CD4-positive, alpha-beta T cell treated with Interleukin-10 for 1 hour (primary cell): ENCODE measurements around the gene IFFO2.

ENCODE experiments used
- DNase-seq: peaks from one replicate; pipeline ENCODE4 v3.0.0-alpha.2; 2020

IFFO2 gene

GRCh38 chr1:18890706-18891425 lies 65.6 kb downstream of the IFFO2 start:
- no peak for DNase-seq

- DNase-seq, result no peak
These were observed 70.5 kb downstream of the IFFO2 start for GRCh38 chr1:18886003-18886335.

- no peak for DNase-seq
These were observed 71.0 kb downstream of the IFFO2 start for GRCh38 chr1:18885311-18886002.

- no peak for DNase-seq
These were observed 71.7 kb downstream of the IFFO2 start for GRCh38 chr1:18884727-18885126.

- DNase-seq, result no peak
These were observed 72.1 kb downstream of the IFFO2 start for GRCh38 chr1:18884419-18884717.

GRCh38 chr1:18883636-18884418 lies 72.6 kb downstream of the IFFO2 start:
- peak; percentile 72 for DNase-seq

- DNase-seq, result no peak
These were observed 73.4 kb downstream of the IFFO2 start for GRCh38 chr1:18883079-18883478.

GRCh38 chr1:18882486-18882885 lies 74.0 kb downstream of the IFFO2 start:
- DNase-seq, result no peak

- no peak for DNase-seq
These were observed 74.6 kb downstream of the IFFO2 start for GRCh38 chr1:18881642-18882431.

- DNase-seq, result no peak
These were observed 75.3 kb downstream of the IFFO2 start for GRCh38 chr1:18881164-18881563.

- no peak for DNase-seq
These were observed 75.9 kb downstream of the IFFO2 start for GRCh38 chr1:18880585-18880984.

- DNase-seq, result no peak
These were observed 76.6 kb downstream of the IFFO2 start for GRCh38 chr1:18879791-18880309.

- no peak for DNase-seq
These were observed 77.2 kb downstream of the IFFO2 start for GRCh38 chr1:18879215-18879790.

GRCh38 chr1:18878538-18879214 lies 77.8 kb downstream of the IFFO2 start:
- no peak for DNase-seq

- no peak for DNase-seq
These were observed 79.2 kb downstream of the IFFO2 start for GRCh38 chr1:18877282-18877681.

GRCh38 chr1:18876210-18876609 lies 80.3 kb downstream of the IFFO2 start:
- DNase-seq, result no peak

GRCh38 chr1:18875796-18876128 lies 80.7 kb downstream of the IFFO2 start:
- DNase-seq, result no peak

GRCh38 chr1:18875107-18875795 lies 81.2 kb downstream of the IFFO2 start:
- DNase-seq, result peak; percentile 67

GRCh38 chr1:18874600-18874999 lies 81.9 kb downstream of the IFFO2 start:
- no peak for DNase-seq

- DNase-seq, result no peak
These were observed 82.4 kb downstream of the IFFO2 start for GRCh38 chr1:18874036-18874435.

- DNase-seq, result no peak
These were observed 84.3 kb downstream of the IFFO2 start for GRCh38 chr1:18872071-18872611.
